Suppressor macrophage treated with lipopolysaccharide for 1 hour (primary cell): ENCODE results near the gene ARID1B.

Experiments
- DNase-seq, 3 donors: peaks; one replicate each; pipeline ENCODE4 v3.0.0-alpha.2; 2020 to 2022

ARID1B gene

GRCh38 chr6:157219201-157220200 lies 442.3 kb downstream of the ARID1B start:
- no peak for DNase-seq

- no peak for DNase-seq
These were observed 443.3 kb downstream of the ARID1B start for GRCh38 chr6:157220485-157220884.

DNA sequence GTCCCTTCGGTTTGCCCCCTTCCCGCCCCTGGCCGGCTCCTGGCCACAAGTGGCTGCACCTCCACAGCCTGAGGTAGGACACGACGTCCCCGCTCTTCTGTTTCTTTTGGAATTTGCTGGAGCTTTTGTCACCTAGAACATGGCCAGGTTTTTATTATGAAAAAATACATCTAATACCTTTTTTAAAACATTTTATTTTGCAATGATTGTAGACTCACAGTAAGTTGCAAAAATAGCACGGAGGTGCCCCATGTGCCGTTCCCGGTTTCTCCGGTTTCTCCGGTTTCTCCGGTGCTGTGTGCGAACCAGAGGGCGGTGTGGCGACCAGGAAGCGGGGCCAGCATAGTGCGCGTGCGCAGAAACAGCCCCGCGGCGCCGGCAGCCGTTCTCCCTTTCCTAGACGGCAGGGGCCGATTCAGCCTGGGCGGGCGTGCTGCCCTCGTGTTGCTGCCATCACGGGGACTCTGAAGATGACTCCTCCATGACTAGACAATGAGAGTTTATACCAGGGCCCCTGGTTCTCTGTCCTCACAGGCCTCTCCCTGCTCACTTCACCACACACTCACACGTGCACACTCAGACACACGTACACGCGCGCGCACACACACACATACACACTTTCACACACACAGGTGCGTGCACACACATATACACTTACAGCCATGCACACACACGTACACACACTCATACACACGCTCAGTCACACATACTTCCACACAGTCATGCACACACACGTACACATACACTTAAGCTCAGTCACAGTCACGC lies 444.1 kb downstream of the ARID1B start:
- peak; percentile 93 to 95 (median 94) for DNase-seq

DNA sequence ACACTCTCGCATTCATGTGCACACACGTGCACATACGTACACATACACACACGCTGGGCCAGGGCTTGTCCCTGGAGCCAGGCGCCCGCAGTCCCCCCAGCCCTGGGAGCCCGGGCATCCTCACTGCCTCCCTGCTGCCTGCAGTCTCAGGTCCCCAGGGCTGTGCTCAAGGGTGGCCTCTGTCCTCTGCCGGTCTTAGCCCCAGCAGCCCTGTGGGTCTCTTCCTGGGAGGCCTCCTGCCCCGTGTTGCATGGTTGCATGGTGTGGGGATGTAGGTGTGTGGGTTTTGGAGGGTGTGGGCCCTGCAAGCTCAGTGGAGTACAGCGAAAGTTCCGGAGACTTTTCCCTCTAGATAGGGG lies 444.6 kb downstream of the ARID1B start:
- no peak for DNase-seq

DNA sequence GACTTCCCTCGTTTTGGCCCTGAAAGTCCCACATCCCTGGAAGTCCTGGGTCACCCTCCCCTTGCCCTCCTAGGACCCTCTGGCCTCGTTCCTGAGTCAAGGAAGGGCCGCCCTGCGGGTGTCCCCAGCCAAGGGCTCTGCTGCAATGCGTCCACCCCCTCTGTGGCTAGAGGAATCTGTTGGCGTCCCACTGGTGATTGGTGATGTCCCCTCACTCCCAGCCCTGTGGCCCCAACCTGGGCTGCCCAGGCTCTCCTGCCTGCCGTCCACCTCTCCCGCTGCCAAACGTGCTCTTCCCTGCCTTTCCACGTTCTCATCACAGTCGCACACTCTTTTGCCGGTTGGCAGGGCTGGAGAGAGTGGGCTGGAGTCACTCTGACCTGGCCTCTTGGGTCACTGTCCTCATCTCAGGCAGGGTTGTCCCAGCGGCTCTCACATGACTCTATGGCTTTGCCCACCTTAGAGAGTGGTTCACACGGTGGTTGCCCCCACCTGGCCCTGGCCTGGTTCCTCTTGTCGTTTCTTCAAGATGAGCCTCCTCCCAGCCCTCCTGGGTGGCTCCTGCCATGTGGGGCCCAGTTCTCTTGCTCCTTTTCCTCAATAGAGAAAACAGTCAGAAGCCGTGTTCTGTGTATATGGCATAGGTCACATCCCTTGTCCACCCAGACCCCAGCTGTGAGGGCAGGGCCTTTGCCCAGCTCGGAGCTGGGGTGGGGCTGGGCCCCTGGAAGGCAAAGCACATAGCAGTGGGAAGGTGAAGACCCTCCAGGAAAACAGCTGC lies 445.2 kb downstream of the ARID1B start:
- DNase-seq, result no peak

- DNase-seq, result peak in 1 of 3 donors; percentile 17
These were observed 445.8 kb downstream of the ARID1B start for GRCh38 chr6:157223021-157223430.

DNA sequence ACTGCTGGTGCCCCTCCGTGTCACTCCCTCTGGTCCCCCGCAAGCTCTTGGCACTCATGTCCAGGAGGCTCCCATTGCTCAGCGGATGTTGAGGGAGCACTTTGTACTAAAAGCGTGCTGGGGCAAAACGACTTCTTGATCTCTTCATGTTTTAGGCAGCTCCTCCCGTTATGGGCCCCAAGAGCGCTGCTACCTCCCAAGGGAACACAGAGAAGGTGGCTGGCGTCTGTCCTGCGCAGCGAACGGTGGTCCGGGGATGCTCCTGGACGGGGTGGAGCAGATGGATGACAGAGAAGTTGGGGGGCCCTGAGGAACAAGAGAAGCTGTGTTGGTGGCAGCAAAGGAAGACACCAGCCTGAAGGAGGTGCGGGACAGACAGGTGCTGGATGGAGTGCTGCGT lies 446.3 kb downstream of the ARID1B start:
- no peak for DNase-seq

DNA sequence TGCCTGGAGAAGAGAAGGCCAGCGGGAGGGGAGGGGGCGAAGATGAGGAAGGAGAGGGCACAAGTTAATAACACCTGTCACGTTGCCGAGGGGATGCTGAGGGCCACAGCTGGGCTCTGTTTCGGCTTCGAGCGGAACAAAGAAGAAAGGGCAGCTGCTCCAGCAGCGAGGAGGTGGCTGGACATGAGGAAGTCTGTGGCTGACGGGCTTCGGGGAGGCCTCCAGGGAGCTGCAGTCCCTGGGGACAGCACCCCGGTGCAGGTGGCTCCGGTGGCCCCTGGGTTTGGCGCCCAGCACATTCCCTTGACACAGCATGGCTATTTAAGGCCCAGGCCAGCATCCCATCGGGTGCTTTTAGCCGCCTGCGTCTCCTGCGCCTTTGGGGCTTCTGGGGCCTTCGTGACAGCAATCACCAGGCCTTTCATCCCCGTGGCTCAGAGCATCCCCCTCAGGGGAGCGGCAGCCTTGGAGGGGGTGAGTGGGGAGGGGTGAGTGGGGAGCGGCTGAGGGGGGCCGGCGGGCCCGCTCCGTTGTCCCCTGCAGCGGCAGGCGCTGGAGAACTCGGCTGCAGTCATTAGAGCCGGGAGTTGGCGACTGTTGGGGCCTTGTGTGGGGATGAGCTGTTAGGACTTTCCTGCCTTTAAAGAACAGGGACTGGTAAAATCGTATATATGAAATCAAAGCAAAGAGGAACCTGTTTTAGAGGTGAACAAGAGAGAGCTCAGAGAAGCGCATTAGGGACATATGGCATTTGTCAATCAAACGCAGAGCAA lies 447.2 kb downstream of the ARID1B start:
- DNase-seq, result no peak

DNA sequence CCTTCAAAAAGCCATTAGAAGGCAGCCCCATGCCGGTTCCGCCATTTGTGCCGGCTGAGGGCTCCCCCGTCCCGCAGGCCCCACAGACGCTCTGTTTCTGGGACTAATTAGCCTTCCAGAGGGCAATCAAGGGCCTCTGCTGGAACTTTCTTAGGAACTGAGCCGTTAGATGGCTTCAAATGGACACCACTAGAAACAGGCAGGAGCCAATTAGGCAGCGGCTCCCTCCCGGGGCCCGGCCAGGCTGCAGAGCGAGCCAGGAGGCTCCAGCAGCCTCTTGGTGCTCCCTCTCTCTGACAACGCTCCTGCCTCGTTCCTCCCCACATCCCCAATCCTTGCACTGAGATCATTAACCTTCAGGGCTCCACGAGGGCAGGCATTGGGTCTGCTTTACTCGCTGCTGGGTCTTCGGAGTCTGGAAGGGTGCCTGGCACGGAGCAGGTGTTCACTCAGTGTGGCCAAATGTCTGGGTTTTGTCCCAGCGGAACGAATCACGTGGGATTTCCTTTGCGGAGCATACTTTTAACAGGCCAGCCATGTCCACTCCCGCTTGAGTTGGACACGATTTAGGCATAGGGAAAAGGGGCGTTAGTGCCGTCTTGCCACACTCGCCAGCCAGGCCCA lies 447.9 kb downstream of the ARID1B start:
- DNase-seq, result no peak

GRCh38 chr6:157225575-157225995 lies 448.4 kb downstream of the ARID1B start:
- no peak for DNase-seq

DNA sequence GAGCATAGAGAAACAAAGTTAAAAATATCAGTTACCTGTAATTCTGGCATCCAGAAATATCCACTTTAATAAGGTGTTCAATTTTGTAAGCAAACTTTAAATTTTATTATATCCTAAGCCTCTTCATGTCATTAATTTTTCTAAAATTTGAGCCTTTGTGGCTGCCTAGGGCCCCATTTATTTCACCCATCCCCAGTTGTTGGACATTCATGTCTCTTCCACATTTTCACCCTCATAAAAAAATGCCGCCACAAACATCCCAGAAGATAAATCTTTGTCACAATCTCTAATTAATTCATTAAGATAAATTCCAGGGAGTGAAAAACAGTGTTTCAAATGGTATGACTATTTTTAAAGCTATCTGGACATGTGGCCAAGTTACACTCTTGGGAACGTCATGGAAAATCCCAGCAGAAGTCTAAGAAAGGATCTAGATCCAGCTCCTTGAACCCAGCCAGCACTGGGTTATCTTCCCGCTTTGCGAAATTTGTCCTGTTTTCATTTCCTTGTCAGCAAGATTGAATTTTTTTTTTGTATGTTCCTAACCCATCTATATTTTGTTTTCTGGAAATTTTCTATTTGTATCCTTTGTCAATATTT lies 448.9 kb downstream of the ARID1B start:
- no peak for DNase-seq

- no peak for DNase-seq
These were observed 449.6 kb downstream of the ARID1B start for GRCh38 chr6:157226761-157227160.

- DNase-seq, result peak; percentile 31 to 33 (median 32)
These were observed 450.3 kb downstream of the ARID1B start for GRCh38 chr6:157227202-157228166.

- DNase-seq, result no peak
These were observed 451.4 kb downstream of the ARID1B start for GRCh38 chr6:157228426-157229131.

DNA sequence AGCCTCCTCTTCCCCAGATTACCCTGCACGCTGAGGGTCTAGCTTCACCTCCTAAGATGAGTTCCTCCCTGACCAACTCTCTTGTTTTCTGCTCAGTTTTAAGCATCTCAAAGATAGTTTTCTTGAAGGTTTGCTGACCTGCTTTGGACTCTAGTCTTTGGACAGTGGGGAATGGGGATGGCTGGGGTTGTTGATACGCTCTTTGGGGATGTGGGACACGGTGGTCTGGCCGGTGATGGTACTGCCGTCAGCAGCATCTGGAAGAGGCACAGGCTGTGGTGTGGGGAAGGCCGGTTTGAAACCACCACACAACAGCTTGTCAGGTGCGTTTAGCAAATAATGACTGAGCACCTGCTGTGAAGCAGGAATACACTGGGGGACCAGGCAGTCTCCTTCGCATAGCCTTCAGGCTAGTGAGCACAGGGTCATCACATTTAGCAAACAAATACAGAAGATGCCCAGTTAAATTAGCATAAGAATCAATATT lies 452.0 kb downstream of the ARID1B start:
- DNase-seq, result no peak

GRCh38 chr6:157229713-157230112 lies 452.5 kb downstream of the ARID1B start:
- DNase-seq, result no peak

DNA sequence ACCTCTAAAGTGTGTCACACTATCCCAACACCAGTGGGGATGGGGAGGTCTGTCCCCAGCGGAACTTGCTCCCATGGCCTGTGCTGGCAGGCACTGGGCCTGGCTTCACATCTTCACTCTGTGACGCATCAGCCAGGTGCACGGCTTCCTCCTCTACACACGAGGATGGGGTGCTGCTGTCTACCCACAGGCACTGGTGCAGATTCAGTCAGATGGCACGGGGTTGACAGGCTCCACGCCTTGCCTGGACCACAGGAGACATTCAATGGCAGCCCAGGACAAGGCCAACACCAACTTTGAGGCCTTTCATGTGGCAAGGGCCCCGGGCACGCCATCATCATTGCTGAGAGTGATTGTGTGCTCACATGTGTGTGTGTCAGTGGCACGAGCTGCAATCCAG lies 453.7 kb downstream of the ARID1B start:
- no peak for DNase-seq

GRCh38 chr6:157232161-157232895 lies 455.1 kb downstream of the ARID1B start:
- no peak for DNase-seq
